ENCODE results near the gene INHA.

DNA sequence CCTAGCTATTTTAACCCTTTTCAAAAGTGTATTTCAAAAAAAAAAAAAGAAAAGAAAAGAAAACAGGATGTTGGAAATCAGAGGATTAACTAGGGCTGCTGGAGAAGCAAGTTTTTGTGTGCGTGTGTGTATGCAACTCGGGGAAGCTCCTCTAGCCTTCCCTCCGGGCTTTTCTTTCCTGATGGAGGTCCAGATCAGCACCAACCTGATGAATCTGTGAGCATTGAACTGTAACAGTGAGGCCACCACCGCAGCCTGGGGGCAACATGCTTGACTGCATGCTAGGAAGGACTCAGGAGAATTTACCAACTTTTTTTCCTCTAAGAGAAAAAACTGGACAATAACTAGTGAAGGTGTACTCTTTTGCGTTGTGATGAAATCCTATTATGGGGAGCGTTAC is 3.1 kb upstream of the INHA start:
- TF ChIP-seq, protein P1, sequence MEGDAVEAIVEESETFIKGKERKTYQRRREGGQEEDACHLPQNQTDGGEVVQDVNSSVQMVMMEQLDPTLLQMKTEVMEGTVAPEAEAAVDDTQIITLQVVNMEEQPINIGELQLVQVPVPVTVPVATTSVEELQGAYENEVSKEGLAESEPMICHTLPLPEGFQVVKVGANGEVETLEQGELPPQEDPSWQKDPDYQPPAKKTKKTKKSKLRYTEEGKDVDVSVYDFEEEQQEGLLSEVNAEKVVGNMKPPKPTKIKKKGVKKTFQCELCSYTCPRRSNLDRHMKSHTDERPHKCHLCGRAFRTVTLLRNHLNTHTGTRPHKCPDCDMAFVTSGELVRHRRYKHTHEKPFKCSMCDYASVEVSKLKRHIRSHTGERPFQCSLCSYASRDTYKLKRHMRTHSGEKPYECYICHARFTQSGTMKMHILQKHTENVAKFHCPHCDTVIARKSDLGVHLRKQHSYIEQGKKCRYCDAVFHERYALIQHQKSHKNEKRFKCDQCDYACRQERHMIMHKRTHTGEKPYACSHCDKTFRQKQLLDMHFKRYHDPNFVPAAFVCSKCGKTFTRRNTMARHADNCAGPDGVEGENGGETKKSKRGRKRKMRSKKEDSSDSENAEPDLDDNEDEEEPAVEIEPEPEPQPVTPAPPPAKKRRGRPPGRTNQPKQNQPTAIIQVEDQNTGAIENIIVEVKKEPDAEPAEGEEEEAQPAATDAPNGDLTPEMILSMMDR (IDR thresholded peaks at IDR 0.05) = no peak
- no peak for TF ChIP-seq POLR2A (IDR thresholded peaks at IDR 0.05)

Data from right lobe of liver (tissue), 4 donors.